ENCODE data around the gene MARK4.

Gene MARK4

DNA sequence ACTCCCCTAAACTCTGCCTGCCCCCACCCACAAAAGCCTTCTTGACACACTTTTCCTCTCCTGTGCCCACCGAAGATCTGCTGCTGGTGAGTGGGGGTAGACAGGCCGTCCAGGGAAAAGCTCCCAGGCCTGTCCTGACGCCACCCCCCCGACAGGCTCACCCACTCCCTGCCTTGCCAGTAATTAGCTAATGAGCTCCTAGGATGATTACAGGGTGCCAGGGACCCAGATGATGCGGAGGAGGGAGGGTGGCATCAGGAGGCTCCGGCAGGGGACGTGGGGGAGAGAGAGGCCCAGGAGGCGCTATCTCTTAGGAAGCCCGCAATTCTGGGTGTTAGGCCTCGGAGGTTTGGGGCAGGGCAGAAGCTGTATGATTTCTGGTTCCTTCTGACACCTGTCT lies 27.0 kb downstream of the MARK4 start:
- DNase-seq (ENCODE audit: insufficient read length) = no peak
- no peak for FAIRE-seq

DNA sequence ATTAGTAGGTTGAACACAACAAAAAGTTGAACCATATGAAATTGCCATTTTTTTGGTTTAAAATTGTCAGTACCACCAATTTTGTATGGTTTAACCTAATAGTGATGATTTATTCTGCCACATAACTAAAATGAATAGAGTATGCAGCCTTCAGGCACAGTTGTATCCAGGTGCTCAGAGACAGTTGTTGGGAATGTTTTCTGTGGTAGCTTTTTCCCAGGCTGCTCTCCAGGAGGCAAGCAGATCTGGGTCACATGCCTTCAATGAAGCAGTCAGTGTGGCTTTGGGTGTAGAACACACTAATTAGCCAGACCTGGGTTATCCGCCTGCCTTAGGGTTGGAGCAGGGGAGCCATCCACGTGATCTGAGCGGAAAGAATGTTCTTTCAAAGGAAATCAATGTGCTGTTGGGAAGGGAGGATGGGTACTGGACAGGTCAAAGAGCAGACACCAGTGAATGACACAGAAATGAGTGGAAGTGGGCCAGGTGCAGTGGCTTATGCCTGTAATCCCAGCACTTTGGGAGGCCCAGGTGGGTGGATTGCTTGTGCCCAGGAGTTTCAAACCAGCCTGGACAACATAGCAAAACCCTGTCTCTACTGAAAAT lies 28.6 kb downstream of the MARK4 start:
- no peak for DNase-seq (ENCODE audit: insufficient read length)
- TF ChIP-seq TAF1 (IDR thresholded peaks at IDR 0.05; ENCODE audit: borderline replicate concordance, low read depth, low read length) = no peak
- no peak for TF ChIP-seq POLR2A (IDR thresholded peaks at IDR 0.05; ENCODE audit: low read depth, low read length)
- no peak for TF ChIP-seq POLR2AphosphoS5 (IDR thresholded peaks at IDR 0.05; ENCODE audit: low read depth, low read length)
- FAIRE-seq = no peak

More for the DNA sequence above, 27.0 kb downstream of the MARK4 start:
- no peak for TF ChIP-seq TAF1 (IDR thresholded peaks at IDR 0.05; ENCODE audit: borderline replicate concordance, low read depth, low read length)
- TF ChIP-seq POLR2A (IDR thresholded peaks at IDR 0.05; ENCODE audit: low read depth, low read length) = no peak
- no peak for TF ChIP-seq POLR2AphosphoS5 (IDR thresholded peaks at IDR 0.05; ENCODE audit: low read depth, low read length)

- TF ChIP-seq TAF1 (IDR thresholded peaks at IDR 0.05; ENCODE audit: borderline replicate concordance, low read depth, low read length) = no peak
- TF ChIP-seq POLR2AphosphoS5 (IDR thresholded peaks at IDR 0.05; ENCODE audit: low read depth, low read length) = no peak
- TF ChIP-seq POLR2A (IDR thresholded peaks at IDR 0.05; ENCODE audit: low read depth, low read length) = no peak
- FAIRE-seq (no peak), DNase-seq (ENCODE audit: insufficient read length) (no peak)
Measured at GRCh38 chr19:45280471-45280961, 29.4 kb downstream of the MARK4 start.

DNA sequence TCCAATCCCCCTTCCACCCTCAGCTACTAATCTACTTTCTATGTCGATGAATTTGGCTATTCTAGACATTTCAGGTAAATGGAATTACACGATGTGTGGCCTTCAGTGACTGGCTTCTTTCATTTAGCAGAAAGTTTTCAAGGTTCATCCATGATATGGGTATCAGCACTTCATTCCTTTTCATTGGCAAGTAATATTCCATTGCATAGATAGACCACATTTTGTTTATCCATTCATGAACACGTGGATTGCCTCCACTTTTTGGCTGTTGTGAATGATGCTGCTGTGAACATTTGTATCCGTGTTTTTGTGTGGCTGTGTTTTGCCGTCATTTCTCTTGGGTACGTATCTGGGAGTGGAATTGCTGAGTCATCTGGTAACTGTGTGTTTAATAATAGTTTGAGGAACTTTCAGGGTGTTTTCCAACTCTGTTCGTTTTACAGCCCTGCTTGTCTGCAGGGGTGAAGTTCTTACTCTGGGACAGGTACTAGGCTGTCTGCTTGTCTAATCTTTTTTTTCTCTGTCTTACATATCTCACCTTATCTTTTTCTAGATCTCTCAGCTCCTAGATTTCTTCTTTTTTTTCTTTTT lies 32.5 kb downstream of the MARK4 start:
- DNase-seq (ENCODE audit: insufficient read length) = no peak
- TF ChIP-seq TAF1 (IDR thresholded peaks at IDR 0.05; ENCODE audit: borderline replicate concordance, low read depth, low read length) (no peak), POLR2A (IDR thresholded peaks at IDR 0.05; ENCODE audit: low read depth, low read length) (no peak), POLR2AphosphoS5 (IDR thresholded peaks at IDR 0.05; ENCODE audit: low read depth, low read length) (no peak)
- no peak for FAIRE-seq

DNA sequence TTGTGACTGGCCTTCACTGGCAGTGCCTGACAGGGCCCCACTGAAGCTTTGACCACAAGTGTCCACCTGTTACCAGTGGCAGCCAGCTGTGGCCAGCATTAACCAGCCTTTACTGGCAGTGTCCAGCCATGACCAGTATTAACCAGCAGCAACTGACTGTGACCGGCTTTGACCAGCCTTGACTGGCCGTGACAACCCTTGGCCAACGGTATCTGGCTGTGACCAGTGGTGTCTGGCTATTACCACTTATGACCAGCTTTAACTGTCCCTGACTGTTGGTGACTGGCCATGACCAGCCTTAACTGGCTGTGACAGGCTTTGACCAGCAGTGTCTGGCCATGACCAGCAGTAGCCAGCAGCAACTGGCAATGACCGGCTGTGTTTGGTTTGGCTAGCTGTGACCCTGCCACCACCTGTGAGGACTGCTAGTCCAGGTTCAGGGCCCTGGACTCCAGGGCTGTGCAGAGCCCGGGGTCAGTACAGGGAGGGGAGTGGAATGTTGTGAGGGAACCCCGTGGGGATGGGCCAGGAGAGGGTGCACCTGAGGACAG lies 39.4 kb downstream of the MARK4 start:
- DNase-seq (ENCODE audit: insufficient read length) = no peak
- TF ChIP-seq POLR2AphosphoS5 (IDR thresholded peaks at IDR 0.05; ENCODE audit: low read depth, low read length) (no peak), POLR2A (IDR thresholded peaks at IDR 0.05; ENCODE audit: low read depth, low read length) (no peak), TAF1 (IDR thresholded peaks at IDR 0.05; ENCODE audit: borderline replicate concordance, low read depth, low read length) (no peak)
- FAIRE-seq = no peak

- no peak for FAIRE-seq
- no peak for TF ChIP-seq POLR2AphosphoS5 (IDR thresholded peaks at IDR 0.05; ENCODE audit: low read depth, low read length)
- no peak for TF ChIP-seq TAF1 (IDR thresholded peaks at IDR 0.05; ENCODE audit: borderline replicate concordance, low read depth, low read length)
- no peak for TF ChIP-seq POLR2A (IDR thresholded peaks at IDR 0.05; ENCODE audit: low read depth, low read length)
- DNase-seq (ENCODE audit: insufficient read length) = no peak
Measured at GRCh38 chr19:45291834-45292233, 40.8 kb downstream of the MARK4 start.

GRCh38 chr19:45293682-45294081 lies 42.6 kb downstream of the MARK4 start:
- TF ChIP-seq POLR2A (IDR thresholded peaks at IDR 0.05; ENCODE audit: low read depth, low read length) (no peak), TAF1 (IDR thresholded peaks at IDR 0.05; ENCODE audit: borderline replicate concordance, low read depth, low read length) (no peak), POLR2AphosphoS5 (IDR thresholded peaks at IDR 0.05; ENCODE audit: low read depth, low read length) (no peak)
- no peak for DNase-seq (ENCODE audit: insufficient read length)
- FAIRE-seq = no peak

- no peak for TF ChIP-seq TAF1 (IDR thresholded peaks at IDR 0.05; ENCODE audit: borderline replicate concordance, low read depth, low read length)
- TF ChIP-seq POLR2AphosphoS5 (IDR thresholded peaks at IDR 0.05; ENCODE audit: low read depth, low read length) = no peak
- TF ChIP-seq POLR2A (IDR thresholded peaks at IDR 0.05; ENCODE audit: low read depth, low read length) = no peak
- FAIRE-seq (no peak), DNase-seq (ENCODE audit: insufficient read length) (no peak)
Measured at GRCh38 chr19:45294291-45295029, 43.4 kb downstream of the MARK4 start.

GRCh38 chr19:45295873-45296272 lies 44.8 kb downstream of the MARK4 start:
- TF ChIP-seq POLR2AphosphoS5 (IDR thresholded peaks at IDR 0.05; ENCODE audit: low read depth, low read length) = no peak
- TF ChIP-seq POLR2A (IDR thresholded peaks at IDR 0.05; ENCODE audit: low read depth, low read length) = no peak
- no peak for FAIRE-seq
- DNase-seq (ENCODE audit: insufficient read length) = no peak

- TF ChIP-seq POLR2AphosphoS5 (IDR thresholded peaks at IDR 0.05; ENCODE audit: low read depth, low read length) = no peak
- no peak for DNase-seq (ENCODE audit: insufficient read length)
- no peak for FAIRE-seq
Measured at GRCh38 chr19:45296355-45296754, 45.3 kb downstream of the MARK4 start.

DNA sequence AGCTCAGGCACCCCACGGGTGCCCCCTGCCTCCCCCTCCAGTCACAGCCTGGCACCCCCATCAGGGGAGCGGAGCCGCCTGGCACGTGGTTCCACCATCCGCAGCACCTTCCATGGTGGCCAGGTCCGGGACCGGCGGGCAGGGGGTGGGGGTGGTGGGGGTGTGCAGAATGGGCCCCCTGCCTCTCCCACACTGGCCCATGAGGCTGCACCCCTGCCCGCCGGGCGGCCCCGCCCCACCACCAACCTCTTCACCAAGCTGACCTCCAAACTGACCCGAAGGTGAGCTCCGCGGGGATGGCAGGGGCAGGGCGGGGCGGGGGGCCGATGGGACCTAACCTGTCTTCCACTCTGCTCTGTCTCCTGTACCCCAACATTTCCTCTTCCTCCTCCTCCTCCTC lies 46.6 kb downstream of the MARK4 start:
- no peak for TF ChIP-seq TAF1 (IDR thresholded peaks at IDR 0.05; ENCODE audit: borderline replicate concordance, low read depth, low read length)
- no peak for TF ChIP-seq POLR2AphosphoS5 (IDR thresholded peaks at IDR 0.05; ENCODE audit: low read depth, low read length)
- no peak for TF ChIP-seq POLR2A (IDR thresholded peaks at IDR 0.05; ENCODE audit: low read depth, low read length)
- FAIRE-seq (no peak), DNase-seq (ENCODE audit: insufficient read length) (no peak)

GRCh38 chr19:45298264-45298663 lies 47.2 kb downstream of the MARK4 start:
- TF ChIP-seq TAF1 (IDR thresholded peaks at IDR 0.05; ENCODE audit: borderline replicate concordance, low read depth, low read length) = no peak
- no peak for TF ChIP-seq POLR2A (IDR thresholded peaks at IDR 0.05; ENCODE audit: low read depth, low read length)
- no peak for TF ChIP-seq POLR2AphosphoS5 (IDR thresholded peaks at IDR 0.05; ENCODE audit: low read depth, low read length)

More at GRCh38 chr19:45298264-45298663, 47.2 kb downstream of the MARK4 start:
- no peak for DNase-seq (ENCODE audit: insufficient read length)
- FAIRE-seq = no peak
